ENCODE measurements around the gene ARSG. TPM values are rescaled to one million over a fixed set of nuclear protein-coding genes. Genes with fewer than 3 reads are reported as not detected.
A peak's percentile ranks its signal among the peaks of the same experiment; 100 is the strongest.

The ARSG gene
- total and polyA plus RNA-seq, 2 experiments from 2014 or later = 5.6 to 15.4 TPM

GRCh38 chr17:68459037-68459639 is 167.8 kb downstream of the ARSG start:
- H3K4me3 ChIP-seq = no peak overlapping the region
- no peaks in the 10 kb centered on the region for H3K27me3 ChIP-seq
- DNase-seq (ENCODE audit: low read depth in 1 of 2, low spot score in 1 of 2) = no peak
- no peak overlapping the region for H3K27ac ChIP-seq
- H3K36me3 ChIP-seq = no peaks in the 10 kb centered on the region
- TF ChIP-seq CTCF (IDR thresholded peaks at IDR 0.05; ENCODE audit: low read depth, low read length) = no peak
- peaks cover 31% of the 10 kb centered on the region for H3K4me1 ChIP-seq (ENCODE audit: low read depth)
- H3K9me3 ChIP-seq (ENCODE audit: low read depth) = no peaks in the 10 kb centered on the region

- Histone ChIP-seq H3K27me3 (no peaks in the 10 kb centered on the region), H3K27ac (no peak overlapping the region), H3K36me3 (no peaks in the 10 kb centered on the region), H3K4me3 (no peak overlapping the region), H3K9me3 (ENCODE audit: low read depth) (no peaks in the 10 kb centered on the region), H3K4me1 (ENCODE audit: low read depth) (peaks cover 31% of the 10 kb centered on the region)
- TF ChIP-seq CTCF (IDR thresholded peaks at IDR 0.05; ENCODE audit: low read depth, low read length) = no peak
- no peak for DNase-seq (ENCODE audit: low read depth in 1 of 2, low spot score in 1 of 2)
Measured at GRCh38 chr17:68460146-68460545, 168.9 kb downstream of the ARSG start.

GRCh38 chr17:68460715-68461114 is 169.4 kb downstream of the ARSG start:
- DNase-seq (ENCODE audit: low read depth in 1 of 2, low spot score in 1 of 2) = no peak

GRCh38 chr17:68461122-68461539 is 169.8 kb downstream of the ARSG start:
- H3K4me1 ChIP-seq (ENCODE audit: low read depth) = peaks cover 31% of the 10 kb centered on the region
- TF ChIP-seq CTCF (IDR thresholded peaks at IDR 0.05; ENCODE audit: low read depth, low read length) = no peak
- no peak overlapping the region for H3K4me3 ChIP-seq
- H3K9me3 ChIP-seq (ENCODE audit: low read depth) = no peaks in the 10 kb centered on the region
- DNase-seq (ENCODE audit: low read depth in 1 of 2, low spot score in 1 of 2) = no peak
- H3K36me3 ChIP-seq = no peaks in the 10 kb centered on the region
- peak overlapping the region; percentile 3 for H3K27ac ChIP-seq
- H3K27me3 ChIP-seq = no peaks in the 10 kb centered on the region

More at GRCh38 chr17:68460715-68461114, 169.4 kb downstream of the ARSG start:
- Histone ChIP-seq H3K36me3 (no peaks in the 10 kb centered on the region), H3K9me3 (ENCODE audit: low read depth) (no peaks in the 10 kb centered on the region), H3K27me3 (no peaks in the 10 kb centered on the region), H3K4me3 (no peak overlapping the region), H3K4me1 (ENCODE audit: low read depth) (peaks cover 31% of the 10 kb centered on the region), H3K27ac (no peak overlapping the region)
- no peak for TF ChIP-seq CTCF (IDR thresholded peaks at IDR 0.05; ENCODE audit: low read depth, low read length)

DNA sequence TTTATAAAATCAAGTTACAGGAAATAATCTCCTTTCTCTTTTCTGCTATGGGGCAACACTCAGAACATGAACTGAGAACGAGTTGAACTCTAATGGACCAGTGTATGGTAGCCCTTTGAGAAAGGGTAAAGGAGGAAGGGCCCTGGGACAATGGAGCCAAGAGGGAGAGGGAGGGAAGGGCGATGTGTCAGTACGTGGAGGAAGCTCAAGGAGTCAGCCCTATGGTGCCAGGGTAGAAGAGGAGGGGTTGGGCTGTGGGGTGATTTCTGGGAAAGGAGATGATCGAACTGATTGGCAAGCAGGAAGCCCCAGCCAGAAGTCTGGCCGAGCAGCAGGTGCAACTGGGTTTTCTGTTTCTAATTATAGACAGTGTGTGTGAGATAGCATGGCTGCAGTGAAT is 170.3 kb downstream of the ARSG start:
- Histone ChIP-seq H3K4me1 (ENCODE audit: low read depth) (peaks cover 31% of the 10 kb centered on the region), H3K4me3 (no peak overlapping the region), H3K27ac (peak overlapping the region; percentile 3), H3K9me3 (ENCODE audit: low read depth) (no peaks in the 10 kb centered on the region), H3K36me3 (no peaks in the 10 kb centered on the region), H3K27me3 (no peaks in the 10 kb centered on the region)
- no peak for TF ChIP-seq CTCF (IDR thresholded peaks at IDR 0.05; ENCODE audit: low read depth, low read length)
- no peak for DNase-seq (ENCODE audit: low read depth in 1 of 2, low spot score in 1 of 2)
